Esophagus muscularis mucosa (tissue), 3 donors: ENCODE data around the gene CEP164.

Experiments used
- POLR2A ChIP-seq: fragments of 450-650 bp; IDR thresholded peaks from one replicate; pipeline ENCODE4 v1.6.1; 2017; ENCODE audit warnings: antibody characterized with exemption, moderate library complexity, mild to moderate bottlenecking, low read depth
- TF ChIP-seq, protein P1 (sequence below), 3 experiments: fragments of 200-600 bp in 2 of 3; fragments of 450-650 bp in 1 of 3; sonication (generic) in 2 of 3; IDR thresholded peaks; one replicate each; pipeline ENCODE4 v1.5.1; 2017 to 2019; ENCODE audit warnings: antibody characterized with exemption in 3 of 3, mild to moderate bottlenecking in 2 of 3, moderate library complexity in 1 of 3

DNA sequence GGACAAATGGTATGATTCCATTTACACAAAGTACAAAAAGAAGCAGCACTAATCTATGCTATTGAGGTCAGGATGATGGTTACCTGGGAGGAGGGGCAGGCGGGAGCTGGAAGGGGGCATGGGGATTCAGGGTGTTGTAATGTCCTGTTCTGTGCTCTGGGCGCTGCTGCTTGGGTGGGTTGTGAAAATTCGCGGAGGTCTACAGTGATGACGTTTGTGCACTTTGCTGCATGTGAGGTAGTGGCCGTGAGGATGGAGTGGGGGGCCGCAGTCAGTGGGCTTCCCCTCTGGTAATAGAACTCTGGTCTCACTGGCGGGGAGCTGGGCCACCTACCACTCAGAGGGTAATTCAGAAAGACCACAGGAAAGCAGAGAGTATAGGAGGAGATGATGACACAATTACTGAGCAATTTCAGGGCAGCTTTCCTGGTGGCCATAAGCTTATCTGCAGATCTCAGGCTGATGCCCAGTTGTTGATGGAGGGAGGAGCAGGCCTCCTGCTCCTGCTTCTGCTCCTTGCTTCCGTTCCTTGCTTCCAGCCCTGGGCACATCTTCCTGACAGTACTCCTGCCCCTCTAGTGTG lies 121.5 kb downstream of the CEP164 start:
- TF ChIP-seq, protein P1, sequence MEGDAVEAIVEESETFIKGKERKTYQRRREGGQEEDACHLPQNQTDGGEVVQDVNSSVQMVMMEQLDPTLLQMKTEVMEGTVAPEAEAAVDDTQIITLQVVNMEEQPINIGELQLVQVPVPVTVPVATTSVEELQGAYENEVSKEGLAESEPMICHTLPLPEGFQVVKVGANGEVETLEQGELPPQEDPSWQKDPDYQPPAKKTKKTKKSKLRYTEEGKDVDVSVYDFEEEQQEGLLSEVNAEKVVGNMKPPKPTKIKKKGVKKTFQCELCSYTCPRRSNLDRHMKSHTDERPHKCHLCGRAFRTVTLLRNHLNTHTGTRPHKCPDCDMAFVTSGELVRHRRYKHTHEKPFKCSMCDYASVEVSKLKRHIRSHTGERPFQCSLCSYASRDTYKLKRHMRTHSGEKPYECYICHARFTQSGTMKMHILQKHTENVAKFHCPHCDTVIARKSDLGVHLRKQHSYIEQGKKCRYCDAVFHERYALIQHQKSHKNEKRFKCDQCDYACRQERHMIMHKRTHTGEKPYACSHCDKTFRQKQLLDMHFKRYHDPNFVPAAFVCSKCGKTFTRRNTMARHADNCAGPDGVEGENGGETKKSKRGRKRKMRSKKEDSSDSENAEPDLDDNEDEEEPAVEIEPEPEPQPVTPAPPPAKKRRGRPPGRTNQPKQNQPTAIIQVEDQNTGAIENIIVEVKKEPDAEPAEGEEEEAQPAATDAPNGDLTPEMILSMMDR (IDR thresholded peaks at IDR 0.05): no peak
- no peak for TF ChIP-seq POLR2A
